ENCODE data around the gene HPS6. TPM values are rescaled to one million over a fixed set of nuclear protein-coding genes. Genes with fewer than 3 reads are reported as not detected.

HPS6 gene
- total RNA-seq, 1 donor from 2014 or later: 33.4 TPM

GRCh38 chr10:102067091-102067916 lies 2.2 kb downstream of the HPS6 start:
- no peak for TF ChIP-seq CTCF (IDR thresholded peaks at IDR 0.05; ENCODE audit: insufficient read depth, low read length, severe bottlenecking)
- H3K36me3 ChIP-seq (ENCODE audit: control insufficient read depth, insufficient read depth, low read length): peaks cover 5% of the 10 kb centered on the region
- H3K27me3 ChIP-seq (ENCODE audit: control insufficient read depth, insufficient read depth, low read length): no peaks in the 10 kb centered on the region
- no peak for DNase-seq (ENCODE audit: low read depth)
- no peak for FAIRE-seq
- H3K4me3 ChIP-seq (ENCODE audit: low read depth, low read length): no peak overlapping the region

- no peak for FAIRE-seq
- H3K27me3 ChIP-seq (ENCODE audit: control insufficient read depth, insufficient read depth, low read length): no peaks in the 10 kb centered on the region
- H3K4me3 ChIP-seq (ENCODE audit: low read depth, low read length): no peak overlapping the region
- TF ChIP-seq CTCF (IDR thresholded peaks at IDR 0.05; ENCODE audit: insufficient read depth, low read length, severe bottlenecking): no peak
- DNase-seq (ENCODE audit: low read depth): no peak
- peaks cover 5% of the 10 kb centered on the region for H3K36me3 ChIP-seq (ENCODE audit: control insufficient read depth, insufficient read depth, low read length)
Measured at GRCh38 chr10:102068216-102068615, 3.1 kb downstream of the HPS6 start.

GRCh38 chr10:102069071-102069470 lies 3.9 kb downstream of the HPS6 start:
- DNase-seq (ENCODE audit: low read depth): no peak
- H3K36me3 ChIP-seq (ENCODE audit: control insufficient read depth, insufficient read depth, low read length): peaks cover 5% of the 10 kb centered on the region
- TF ChIP-seq CTCF (IDR thresholded peaks at IDR 0.05; ENCODE audit: insufficient read depth, low read length, severe bottlenecking): no peak
- no peak overlapping the region for H3K4me3 ChIP-seq (ENCODE audit: low read depth, low read length)
- no peaks in the 10 kb centered on the region for H3K27me3 ChIP-seq (ENCODE audit: control insufficient read depth, insufficient read depth, low read length)
- no peak for FAIRE-seq

- H3K27me3 ChIP-seq (ENCODE audit: control insufficient read depth, insufficient read depth, low read length): no peaks in the 10 kb centered on the region
- H3K36me3 ChIP-seq (ENCODE audit: control insufficient read depth, insufficient read depth, low read length): peaks cover 3% of the 10 kb centered on the region
- peak; percentile 96 for TF ChIP-seq CTCF (IDR thresholded peaks at IDR 0.05; ENCODE audit: insufficient read depth, low read length, severe bottlenecking)
- FAIRE-seq: no peak
- peak; percentile 74 for DNase-seq (ENCODE audit: low read depth)
- H3K4me3 ChIP-seq (ENCODE audit: low read depth, low read length): no peak overlapping the region
Measured at GRCh38 chr10:102072673-102073527, 7.8 kb downstream of the HPS6 start.

- DNase-seq (ENCODE audit: low read depth): no peak
- no peak for FAIRE-seq
- Histone ChIP-seq H3K4me3 (ENCODE audit: low read depth, low read length) (no peak overlapping the region), H3K27me3 (ENCODE audit: control insufficient read depth, insufficient read depth, low read length) (no peaks in the 10 kb centered on the region), H3K36me3 (ENCODE audit: control insufficient read depth, insufficient read depth, low read length) (no peaks in the 10 kb centered on the region)
- no peak for TF ChIP-seq CTCF (IDR thresholded peaks at IDR 0.05; ENCODE audit: insufficient read depth, low read length, severe bottlenecking)
Measured at GRCh38 chr10:102083541-102083940, 18.4 kb downstream of the HPS6 start.

All from bronchial epithelial cell (primary cell).